ENCODE results near the gene NELFE.

- TF ChIP-seq CTCF (IDR thresholded peaks at IDR 0.05) (no peak), POLR2A (IDR thresholded peaks at IDR 0.05) (no peak)
Observed at GRCh38 chr6:31978831-31979230, 20.1 kb upstream of the NELFE start.

Data from Peyer's patch (tissue), 4 donors.